Ovary (tissue), 9 donors: ENCODE results near the gene ADAMTS10. TPM values are rescaled to one million over a fixed set of nuclear protein-coding genes. Genes with fewer than 3 reads are reported as not detected.
A peak's percentile ranks its signal among the peaks of the same experiment; 100 is the strongest.

Source experiments
- DNase-seq, 5 donors: peaks; one replicate each; pipeline ENCODE4 v3.0.0-alpha.2; 2019 to 2020
- H3K27ac ChIP-seq, 2 donors: fragments of 200-600 bp; one replicate each; pipeline versions ENCODE4 v1.5.1 to v1.8.0; 2019 to 2022
- H3K27me3 ChIP-seq: fragments of 200-600 bp; one replicate; pipeline ENCODE4 v1.8.0; 2022
- H3K36me3 ChIP-seq: fragments of 200-600 bp; sonication (generic); one replicate; pipeline ENCODE4 v1.5.1; 2019
- H3K4me1 ChIP-seq: one replicate; pipeline ENCODE4 v1.8.1; 2013; ENCODE audit warnings: mild to moderate bottlenecking, moderate library complexity; ENCODE audit not compliant: insufficient read depth
- H3K4me3 ChIP-seq: fragments of 200-600 bp; sonication (generic); one replicate; pipeline ENCODE4 v1.5.1; 2017
- H3K9me3 ChIP-seq, 2 donors: fragments of 200-600 bp in 1 of 2; sonication (generic) in 1 of 2; one replicate each; pipeline versions ENCODE4 v1.5.1 to v1.8.1; 2013 to 2019; ENCODE audit warnings: mild to moderate bottlenecking in 1 of 2, moderate library complexity in 1 of 2
- EP300 ChIP-seq: sonication (generic); formaldehyde crosslinking; IDR thresholded peaks from one replicate; pipeline ENCODE4 v1.6.1; 2017; ENCODE audit warnings: antibody characterized with exemption
- POLR2A ChIP-seq: fragments of 450-650 bp; IDR thresholded peaks from one replicate; pipeline ENCODE4 v1.6.1; 2017; ENCODE audit warnings: antibody characterized with exemption, mild to moderate bottlenecking, moderate library complexity
- WGBS, 3 donors: extraction: QIAGEN DNeasy Blood & Tissue Kit in 1 of 3; methylation state at CpG; one replicate each; pipeline versions ENCODE4 v1.1.5 to v1.1.7; 2013 to 2017; 5-methylcytosine and 5-hydroxymethylcytosine counted together
- intact Hi-C, 4 donors: fragments of 100-400 bp; cut with DNase I; formaldehyde crosslinking; loops; one replicate each; pipeline versions ENCODE4 v1.11.0 to v1.15.1; 2022 to 2023
- polyA plus RNA-seq, 2 donors: library from polyadenylated mRNA; stranded (reverse); fragments of 200-250 nt in 1 of 2; fragments of 350-450 nt in 1 of 2; fragmentation: Illumina TruSeq in 1 of 2; extraction: RNeasy Lipid Tissue Mini Kit (QIAGEN cat#74804) in 1 of 2; gene quantifications; one replicate each; pipeline ENCODE4 v1.2.3, GENCODE V29; 2013 to 2014
- total RNA-seq, 7 donors: library from RNA; depleted of rRNA in 2 of 7; stranded (reverse); fragments of >200 nt in 2 of 7; fragmentation: NEBNext Ultra II Directional in 3 of 7; extraction: Animal tissue kit (Norgen Biotek cat#: 25700) in 3 of 7; gene quantifications; one replicate each; pipeline versions ENCODE4 v1.1.0 to v1.2.4, GENCODE V29; 2016 to 2023
- TF ChIP-seq, protein P1 (sequence below), 3 donors: fragments of 450-650 bp in 2 of 3; fragments of 200-600 bp in 1 of 3; IDR thresholded peaks; one replicate each; pipeline versions ENCODE4 v1.5.1 to v1.8.0; 2016 to 2022; ENCODE audit warnings: antibody characterized with exemption in 3 of 3, mild to moderate bottlenecking in 1 of 3
- donor health status: DM: no; HTN: no; CAD: no; lungs with moderate emphysema.
- donor health status: DM: no; HTN: no; CAD: no.
- donor health status: Bipolar disorder and iron deficiency.
- donor health status: DM: yes; HTN: yes; CAD: no.
- donor health status: DM: no; HTN: no; CAD: no.
- donor health status: DM: yes; HTN: yes; CAD: no.

The ADAMTS10 gene
- total and polyA plus RNA-seq, 9 donors: 6.2 to 49.3 (median 37.4) TPM

GRCh38 chr19:8641908-8642547 is 31.5 kb upstream of the ADAMTS10 start:
- TF ChIP-seq, protein P1, sequence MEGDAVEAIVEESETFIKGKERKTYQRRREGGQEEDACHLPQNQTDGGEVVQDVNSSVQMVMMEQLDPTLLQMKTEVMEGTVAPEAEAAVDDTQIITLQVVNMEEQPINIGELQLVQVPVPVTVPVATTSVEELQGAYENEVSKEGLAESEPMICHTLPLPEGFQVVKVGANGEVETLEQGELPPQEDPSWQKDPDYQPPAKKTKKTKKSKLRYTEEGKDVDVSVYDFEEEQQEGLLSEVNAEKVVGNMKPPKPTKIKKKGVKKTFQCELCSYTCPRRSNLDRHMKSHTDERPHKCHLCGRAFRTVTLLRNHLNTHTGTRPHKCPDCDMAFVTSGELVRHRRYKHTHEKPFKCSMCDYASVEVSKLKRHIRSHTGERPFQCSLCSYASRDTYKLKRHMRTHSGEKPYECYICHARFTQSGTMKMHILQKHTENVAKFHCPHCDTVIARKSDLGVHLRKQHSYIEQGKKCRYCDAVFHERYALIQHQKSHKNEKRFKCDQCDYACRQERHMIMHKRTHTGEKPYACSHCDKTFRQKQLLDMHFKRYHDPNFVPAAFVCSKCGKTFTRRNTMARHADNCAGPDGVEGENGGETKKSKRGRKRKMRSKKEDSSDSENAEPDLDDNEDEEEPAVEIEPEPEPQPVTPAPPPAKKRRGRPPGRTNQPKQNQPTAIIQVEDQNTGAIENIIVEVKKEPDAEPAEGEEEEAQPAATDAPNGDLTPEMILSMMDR (IDR thresholded peaks at IDR 0.05): peak in 2 of 3 donors; percentile 15 to 23
- TF ChIP-seq POLR2A: no peak
- Histone ChIP-seq H3K27me3 (no peaks in the 10 kb centered on the region), H3K9me3 (no peaks in the 10 kb centered on the region), H3K4me3 (no peak overlapping the region), H3K36me3 (no peaks in the 10 kb centered on the region), H3K27ac (no peak overlapping the region), H3K4me1 (no peaks in the 10 kb centered on the region)
- DNase-seq: no peak
- intact Hi-C loops: no loop called here
- 47 to 48% (median 48%) methylated on average over 4 of the region's 4 CpGs for WGBS, 3 donors

GRCh38 chr19:8641221-8641907 is 30.8 kb upstream of the ADAMTS10 start:
- TF ChIP-seq POLR2A (no peak), EP300 (no peak)
- TF ChIP-seq, protein P1 (IDR thresholded peaks at IDR 0.05): no peak
- Histone ChIP-seq H3K9me3 (no peaks in the 10 kb centered on the region), H3K27me3 (no peaks in the 10 kb centered on the region), H3K27ac (no peak overlapping the region), H3K4me3 (no peak overlapping the region), H3K36me3 (no peaks in the 10 kb centered on the region), H3K4me1 (no peaks in the 10 kb centered on the region)
- DNase-seq: no peak
- 62 to 86% (median 73%) methylated on average over 2 of the region's 2 CpGs for WGBS, 3 donors
- intact Hi-C loops: no loop called here

DNA sequence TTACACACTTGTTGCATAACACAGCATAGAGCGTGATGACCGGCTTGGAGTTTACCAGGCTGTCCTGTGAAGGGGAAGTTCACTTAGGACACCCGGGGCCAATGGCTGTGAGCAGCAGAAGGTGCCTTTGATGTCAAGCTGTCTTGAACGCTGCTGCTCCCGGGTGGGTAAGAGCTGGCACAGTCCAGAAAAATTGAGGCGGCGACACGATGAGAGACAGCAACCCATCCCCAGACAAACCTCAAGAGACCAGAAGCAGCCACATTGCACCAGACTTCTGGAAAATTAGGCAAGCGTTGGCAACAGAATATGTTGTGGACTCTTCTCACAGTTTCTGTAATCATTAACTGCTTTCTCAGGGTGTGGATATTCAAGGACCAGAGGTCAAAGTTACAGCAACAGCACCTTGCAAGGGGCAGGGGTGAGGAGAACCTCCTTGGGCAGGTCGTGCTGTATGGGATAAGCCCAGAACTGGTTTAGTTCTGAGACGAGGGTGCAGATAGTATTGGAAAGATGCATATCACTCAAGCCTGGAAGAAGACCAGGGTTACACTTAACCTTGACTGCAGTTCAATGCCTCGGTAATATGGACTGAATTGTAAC is 30.0 kb upstream of the ADAMTS10 start:
- H3K36me3 ChIP-seq: no peaks in the 10 kb centered on the region
- no peak overlapping the region for H3K27ac ChIP-seq
- no peak for DNase-seq
- intact Hi-C loops: no loop called here
- no peaks in the 10 kb centered on the region for H3K27me3 ChIP-seq
- H3K4me1 ChIP-seq: no peaks in the 10 kb centered on the region
- TF ChIP-seq, protein P1 (IDR thresholded peaks at IDR 0.05): no peak
- TF ChIP-seq EP300 (no peak), POLR2A (no peak)
- no peaks in the 10 kb centered on the region for H3K9me3 ChIP-seq
- H3K4me3 ChIP-seq: no peak overlapping the region
- 71 to 75% (median 71%) methylated on average over 12 of the region's 12 CpGs for WGBS, 3 donors

DNA sequence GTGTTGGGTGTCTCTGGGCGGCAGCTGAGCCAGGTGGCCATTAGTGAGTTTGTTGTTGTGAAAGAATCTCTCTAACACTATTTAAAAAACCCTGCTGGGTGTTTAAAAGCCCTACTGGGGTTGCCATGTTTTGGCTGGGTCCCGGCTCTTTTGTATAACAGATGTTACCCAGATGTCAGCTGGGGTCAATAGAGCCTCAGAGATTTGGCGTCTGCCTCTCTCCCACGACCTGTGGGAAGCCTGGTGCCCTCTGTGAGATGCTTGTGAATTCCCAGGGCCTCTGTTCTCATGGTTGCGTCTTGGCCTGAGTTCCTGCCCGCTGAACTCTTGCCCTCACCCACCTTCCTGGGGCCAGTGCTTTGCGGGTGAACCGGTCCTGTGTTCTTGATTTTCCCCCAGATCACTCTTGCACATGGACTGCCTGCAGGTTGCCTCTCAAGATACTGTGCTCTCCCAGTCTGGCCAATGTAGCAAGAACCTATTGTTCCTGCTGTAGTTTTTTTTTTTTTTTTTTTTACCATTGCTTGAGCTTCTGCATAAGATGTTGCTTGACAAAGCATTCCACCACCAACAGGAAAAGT is 29.4 kb upstream of the ADAMTS10 start:
- Histone ChIP-seq H3K4me1 (no peaks in the 10 kb centered on the region), H3K36me3 (no peaks in the 10 kb centered on the region), H3K27me3 (no peaks in the 10 kb centered on the region), H3K4me3 (no peak overlapping the region), H3K9me3 (no peaks in the 10 kb centered on the region), H3K27ac (no peak overlapping the region)
- intact Hi-C loops: no loop called here
- TF ChIP-seq, protein P1 (IDR thresholded peaks at IDR 0.05): no peak
- TF ChIP-seq POLR2A (no peak), EP300 (no peak)
- DNase-seq: no peak
- WGBS, 3 donors: 21 to 33% (median 29%) methylated on average over 8 of the region's 8 CpGs
